Calu3 (cell line): ENCODE measurements around the gene FAM89B. TPM values are rescaled to one million over a fixed set of nuclear protein-coding genes. Genes with fewer than 3 reads are reported as not detected.

Source experiments
- BruUV-seq: library from RNA; stranded (reverse); fragments of 400-500 nt; replicated peaks from 2 replicates; lab custom pipeline; 2021; lab: Mats Ljungman, UMichigan
- CTCF ChIA-PET: fragments of 300-600 bp; sonication (Branson Sonifier 250); formaldehyde crosslinking; loops from one replicate; lab custom pipeline; 2022; ENCODE audit warnings: antibody characterized with exemption; lab: Charles Lee
- DNase-seq: peaks from one replicate; pipeline ENCODE4 v3.0.0; 2022
- H3K27ac Mint-ChIP-seq: one replicate; pipeline ENCODE4 v1.8.0; 2022; ENCODE audit warnings: mixed read lengths; ENCODE audit not compliant: unreplicated experiment
- H3K27me3 Mint-ChIP-seq: one replicate; pipeline ENCODE4 v1.8.0; 2022; ENCODE audit warnings: mixed read lengths; ENCODE audit not compliant: unreplicated experiment
- H3K36me3 Mint-ChIP-seq: one replicate; pipeline ENCODE4 v1.8.0; 2022; ENCODE audit warnings: mild to moderate bottlenecking, moderate library complexity, mixed read lengths; ENCODE audit not compliant: insufficient read depth, unreplicated experiment
- H3K4me1 Mint-ChIP-seq: one replicate; pipeline ENCODE4 v1.8.0; 2022; ENCODE audit warnings: mild to moderate bottlenecking, low read depth, mixed read lengths; ENCODE audit not compliant: unreplicated experiment
- H3K4me3 Mint-ChIP-seq: one replicate; pipeline ENCODE4 v1.8.0; 2022; ENCODE audit warnings: mild to moderate bottlenecking, low read depth, moderate library complexity, mixed read lengths; ENCODE audit not compliant: unreplicated experiment
- H3K9me3 Mint-ChIP-seq: one replicate; pipeline ENCODE4 v1.8.0; 2022; ENCODE audit warnings: low read depth, mixed read lengths; ENCODE audit not compliant: unreplicated experiment
- intact Hi-C: fragments of 100-400 bp; cut with micrococcal nuclease; formaldehyde crosslinking; loops from one replicate; pipeline ENCODE4 v1.10.0; 2022; ENCODE audit not compliant: unreplicated experiment
- total RNA-seq: library from RNA; stranded (reverse); gene quantifications from 2 replicates; pipeline ENCODE4 v1.2.3, GENCODE V29; 2022
- TF ChIP-seq, protein P1 (sequence below): fragments of 200-600 bp; IDR thresholded peaks from one replicate; pipeline ENCODE4 v1.8.0; 2022; ENCODE audit warnings: antibody characterized with exemption; ENCODE audit not compliant: unreplicated experiment

Gene FAM89B
- total RNA-seq, 1 experiment from 2014 or later, result 29.8 TPM

DNA sequence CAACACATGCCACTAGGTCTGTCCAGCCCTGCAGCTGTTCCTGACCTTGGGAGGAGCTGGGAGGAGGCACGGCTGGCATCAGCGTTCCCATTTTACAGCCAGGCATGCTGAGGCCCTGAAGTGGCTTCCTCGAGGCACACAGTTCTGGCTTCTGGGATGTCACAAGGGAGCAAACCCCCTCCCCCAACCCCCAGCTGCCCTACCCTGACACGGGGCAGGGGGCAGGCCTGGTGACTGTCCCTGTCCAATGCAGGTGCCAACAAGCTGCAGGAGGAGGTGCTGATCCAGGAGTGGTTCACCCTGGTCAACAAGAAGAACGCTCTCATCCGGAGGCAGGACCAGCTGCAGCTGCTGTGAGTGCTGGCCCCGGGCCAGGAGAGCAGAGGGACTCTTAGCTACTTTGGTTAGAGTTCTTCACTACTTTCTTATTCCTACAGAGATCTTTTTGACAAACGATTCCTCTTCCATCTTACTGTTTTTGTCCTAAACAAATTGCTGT lies 18.0 kb downstream of the FAM89B start:
- H3K27ac Mint-ChIP-seq, result no peak overlapping the region
- peaks cover 16% of the 10 kb centered on the region for H3K4me1 Mint-ChIP-seq
- TF ChIP-seq, protein P1, sequence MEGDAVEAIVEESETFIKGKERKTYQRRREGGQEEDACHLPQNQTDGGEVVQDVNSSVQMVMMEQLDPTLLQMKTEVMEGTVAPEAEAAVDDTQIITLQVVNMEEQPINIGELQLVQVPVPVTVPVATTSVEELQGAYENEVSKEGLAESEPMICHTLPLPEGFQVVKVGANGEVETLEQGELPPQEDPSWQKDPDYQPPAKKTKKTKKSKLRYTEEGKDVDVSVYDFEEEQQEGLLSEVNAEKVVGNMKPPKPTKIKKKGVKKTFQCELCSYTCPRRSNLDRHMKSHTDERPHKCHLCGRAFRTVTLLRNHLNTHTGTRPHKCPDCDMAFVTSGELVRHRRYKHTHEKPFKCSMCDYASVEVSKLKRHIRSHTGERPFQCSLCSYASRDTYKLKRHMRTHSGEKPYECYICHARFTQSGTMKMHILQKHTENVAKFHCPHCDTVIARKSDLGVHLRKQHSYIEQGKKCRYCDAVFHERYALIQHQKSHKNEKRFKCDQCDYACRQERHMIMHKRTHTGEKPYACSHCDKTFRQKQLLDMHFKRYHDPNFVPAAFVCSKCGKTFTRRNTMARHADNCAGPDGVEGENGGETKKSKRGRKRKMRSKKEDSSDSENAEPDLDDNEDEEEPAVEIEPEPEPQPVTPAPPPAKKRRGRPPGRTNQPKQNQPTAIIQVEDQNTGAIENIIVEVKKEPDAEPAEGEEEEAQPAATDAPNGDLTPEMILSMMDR, result no peak
- H3K4me3 Mint-ChIP-seq, result no peak overlapping the region
- intact Hi-C loops, result no loop called here
- no peaks in the 10 kb centered on the region for H3K27me3 Mint-ChIP-seq
- no peaks in the 10 kb centered on the region for H3K9me3 Mint-ChIP-seq
- peaks cover 49% of the 10 kb centered on the region for H3K36me3 Mint-ChIP-seq
- no peak for DNase-seq
- CTCF ChIA-PET, result interaction anchor here (1.0 kb wide), 1 partner anchor 49 kb away, joined by 3 read pairs; no protein-coding TSS in a partner anchor
- no TSS peak for BruUV-seq

DNA sequence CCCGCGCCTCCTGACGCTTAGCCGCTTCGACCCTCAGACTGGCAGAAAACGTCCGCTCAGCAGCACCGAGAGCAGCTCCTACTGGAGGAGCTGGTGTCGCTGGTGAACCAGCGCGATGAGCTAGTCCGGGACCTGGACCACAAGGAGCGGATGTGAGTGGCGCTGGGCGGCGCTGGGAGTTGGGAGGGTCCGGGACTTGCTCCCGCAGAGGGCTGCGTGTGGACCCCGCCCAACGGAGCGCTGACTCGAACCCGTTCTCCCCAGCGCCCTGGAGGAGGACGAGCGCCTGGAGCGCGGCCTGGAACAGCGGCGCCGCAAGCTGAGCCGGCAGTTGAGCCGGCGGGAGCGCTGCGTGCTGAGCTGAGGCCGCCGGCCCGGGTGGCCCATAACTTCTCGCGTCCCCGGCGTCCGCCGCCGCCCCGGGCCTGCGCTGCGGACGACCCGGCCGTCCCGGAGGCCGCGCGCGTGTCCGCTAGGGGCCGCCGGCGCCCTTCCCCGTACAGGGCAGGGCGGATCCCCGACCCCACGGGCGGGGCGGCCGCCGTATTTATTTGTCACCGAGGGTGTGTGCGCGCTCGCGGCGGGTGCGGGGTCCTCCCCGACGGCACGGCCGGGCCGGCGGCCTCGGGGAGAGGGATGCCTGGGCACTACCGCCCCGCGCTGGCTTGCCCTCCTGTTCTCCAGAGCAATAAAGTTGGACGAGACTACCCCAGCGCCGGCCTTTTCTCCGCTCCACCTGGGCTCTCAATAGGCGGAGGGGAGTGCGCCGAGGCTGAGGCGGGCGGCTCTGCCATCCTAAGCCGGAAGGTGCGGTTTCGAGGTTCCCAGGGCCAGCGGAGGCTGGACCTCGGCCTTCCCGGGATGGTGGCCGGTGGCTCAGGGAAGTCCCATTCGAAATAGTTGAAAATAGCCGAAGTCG lies 19.9 kb downstream of the FAM89B start:
- Mint-ChIP-seq H3K27me3 (no peaks in the 10 kb centered on the region), H3K4me3 (no peak overlapping the region), H3K4me1 (peaks cover 16% of the 10 kb centered on the region), H3K9me3 (no peaks in the 10 kb centered on the region), H3K27ac (no peak overlapping the region), H3K36me3 (peaks cover 66% of the 10 kb centered on the region)
- intact Hi-C loops, result no loop called here
- no TSS peak for BruUV-seq
- DNase-seq, result no peak
- TF ChIP-seq, protein P1, result no peak
- CTCF ChIA-PET, result no interaction called here

DNA sequence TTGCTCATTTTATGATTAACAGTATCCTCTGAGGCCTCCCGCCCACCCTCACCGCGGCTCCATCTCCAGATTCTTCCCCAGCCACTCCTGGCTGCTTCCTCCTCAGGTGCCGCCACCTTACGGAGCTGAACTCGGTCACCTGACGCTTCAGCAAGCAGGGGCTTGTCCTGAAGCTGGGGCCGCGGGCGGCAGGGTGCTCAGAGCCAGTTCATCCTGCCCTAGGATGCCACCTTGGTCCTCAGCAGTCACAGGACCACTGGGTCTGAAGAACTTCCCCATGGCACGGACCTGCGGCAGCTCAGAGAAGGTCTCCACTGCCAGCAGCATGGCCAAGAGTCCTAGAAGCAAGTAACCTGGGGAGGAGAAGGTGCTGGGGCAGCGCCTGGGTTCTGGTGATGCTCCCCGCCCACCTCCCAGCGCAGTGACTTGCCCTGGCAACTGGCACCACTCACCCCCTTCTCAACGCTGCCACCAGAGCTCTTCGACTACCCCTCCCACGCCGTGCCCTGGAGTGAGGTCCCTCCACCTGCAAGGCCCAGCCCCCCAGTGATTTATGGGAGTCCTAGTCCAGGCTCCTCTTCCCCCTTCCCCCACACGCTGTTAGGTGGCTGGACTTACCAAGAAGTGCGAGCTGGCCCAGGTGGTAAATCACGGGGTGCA lies 20.6 kb downstream of the FAM89B start:
- H3K27ac Mint-ChIP-seq, result no peak overlapping the region
- BruUV-seq, result no TSS peak
- TF ChIP-seq, protein P1, result no peak
- CTCF ChIA-PET, result interaction anchor here (0.9 to 1.7 kb wide), 6 partner anchors 15 to 52 kb away, joined by 3 to 4 read pairs (median 3); partner anchors contain the start of genes EHBP1L1, FAM89B and PCNX3
- intact Hi-C loops, result no loop called here
- H3K27me3 Mint-ChIP-seq, result no peaks in the 10 kb centered on the region
- DNase-seq, result no peak
- H3K9me3 Mint-ChIP-seq, result no peaks in the 10 kb centered on the region
- H3K4me1 Mint-ChIP-seq, result peaks cover 10% of the 10 kb centered on the region
- H3K36me3 Mint-ChIP-seq, result peaks cover 74% of the 10 kb centered on the region
- no peak overlapping the region for H3K4me3 Mint-ChIP-seq
